K562 (cell line): Measurements from ENCODE around the gene PRSS38. TPM values are rescaled to one million over a fixed set of nuclear protein-coding genes. Genes with fewer than 3 reads are reported as not detected.

ENCODE experiments used
- ARID2 ChIP-seq: fragments of 450-650 bp; IDR thresholded peaks from 2 replicates; pipeline ENCODE4 v1.6.1; 2017; ENCODE audit warnings: antibody characterized with exemption, mild to moderate bottlenecking
- ARNT ChIP-seq, 2 experiments: fragments of 450-650 bp; IDR thresholded peaks; 2 replicates each; pipeline ENCODE4 v1.6.1; 2016; ENCODE audit warnings: mild to moderate bottlenecking in 1 of 2
- BRD9 ChIP-seq: fragments of 450-650 bp; IDR thresholded peaks from 2 replicates; pipeline ENCODE4 v1.6.1; 2018; ENCODE audit warnings: low read depth; ENCODE audit not compliant: partially characterized antibody
- CUX1 ChIP-seq: fragments of 200-800 bp; sonication (Bioruptor generic); IDR thresholded peaks from 2 replicates; pipeline ENCODE4 v1.6.1; 2016; ENCODE audit warnings: missing genetic modification characterization, missing compliant biosample characterization
- HCFC1 ChIP-seq: IDR thresholded peaks from 2 replicates; pipeline ENCODE4 v1.6.1; 2012; ENCODE audit warnings: low read depth, low read length, improper control_type of control experiment
- MED1 ChIP-seq: sonication (generic); formaldehyde crosslinking; IDR thresholded peaks from 2 replicates; pipeline ENCODE4 v1.8.1; 2023; ENCODE audit warnings: missing genetic modification reagents, borderline replicate concordance
- MNT ChIP-seq, 2 experiments: fragments of 450-650 bp; conservative IDR thresholded peaks; 2 replicates each; pipeline ENCODE4 v1.6.1; 2017; ENCODE audit warnings: mild to moderate bottlenecking in 2 of 2, moderate library complexity in 2 of 2
- MTA2 ChIP-seq: fragments of 450-650 bp; IDR thresholded peaks from 2 replicates; pipeline ENCODE4 v1.6.1; 2016; ENCODE audit warnings: low read depth
- RFX7 ChIP-seq: fragments of 250-450 bp; sonication (Bioruptor Pico); IDR thresholded peaks from 2 replicates; pipeline ENCODE4 v1.5.1; 2021; ENCODE audit warnings: mild to moderate bottlenecking
- TGIF2 ChIP-seq: sonication (generic); formaldehyde crosslinking; IDR thresholded peaks from 2 replicates; pipeline ENCODE4 v1.8.1; 2022; ENCODE audit warnings: mild to moderate bottlenecking, missing genetic modification reagents, moderate library complexity
- UBTF ChIP-seq, 2 experiments: IDR thresholded peaks; 2 replicates each; pipeline ENCODE4 v1.6.1; 2012; ENCODE audit warnings: improper control_type of control experiment in 2 of 2, low read depth in 2 of 2, low read length in 2 of 2, borderline replicate concordance in 1 of 2
- ZBTB26 ChIP-seq: fragments of 450-650 bp; formaldehyde crosslinking; IDR thresholded peaks from 2 replicates; pipeline ENCODE4 v1.4.0; 2022; ENCODE audit warnings: missing genetic modification characterization
- ZNF146 ChIP-seq: IDR thresholded peaks from one replicate; pipeline ENCODE4 v1.6.1; 2018; ENCODE audit warnings: missing compliant biosample characterization; ENCODE audit not compliant: unreplicated experiment
- ZNF311 ChIP-seq: fragments of 250-450 bp; sonication (Bioruptor Pico); IDR thresholded peaks from 2 replicates; pipeline ENCODE4 v1.4.0; 2020; ENCODE audit warnings: mild to moderate bottlenecking, moderate library complexity
- ZNF561 ChIP-seq: fragments of 450-650 bp; formaldehyde crosslinking; conservative IDR thresholded peaks from 2 replicates; pipeline ENCODE4 v1.4.0; 2020; ENCODE audit warnings: mild to moderate bottlenecking, moderate library complexity
- ZNF77 ChIP-seq: fragments of 250-450 bp; sonication (Bioruptor Pico); IDR thresholded peaks from 2 replicates; pipeline ENCODE4 v1.5.0; 2020
- polyA plus RNA-seq, 8 experiments: library from polyadenylated mRNA; depleted of rRNA in 4 of 8; stranded (reverse) in 5 of 8; unstranded in 3 of 8; fragments of >200 nt; fragmentation: Nextera tagmentation in 2 of 8; fragmentation: Illumina TruSeq in 1 of 8; extraction: Ambion mirVana in 2 of 8; extraction: Trizol in 1 of 8; gene quantifications; 2 replicates each; pipeline versions ENCODE4 v1.2.1 to v1.2.3, GENCODE V29; 2011 to 2014; ENCODE audit warnings: inconsistent platforms in 1 of 8, missing spikeins in 1 of 8
- total RNA-seq, 7 experiments: library from RNA; depleted of rRNA in 6 of 7; stranded (reverse); fragments of >200 nt in 6 of 7; fragmentation: Illumina TruSeq in 2 of 7; extraction: Trizol in 2 of 7; gene quantifications; 2 replicates each; pipeline versions ENCODE4 v1.2.1 to v1.2.3, GENCODE V29; 2011 to 2021; ENCODE audit warnings: low replicate concordance in 1 of 7

PRSS38 gene
- total and polyA plus RNA-seq, 9 of the 15 experiments (the other 6 are each of a cell fraction or from before 2014, with no cell fraction given), result 0.09 to 0.14 TPM; not detected in 7

- TF ChIP-seq UBTF (IDR thresholded peaks at IDR 0.05; ENCODE audit: borderline replicate concordance in 1 of 2, low read depth in 2 of 2, low read length in 2 of 2) (peak in 1 of 2 experiments; percentile 45; a peak in 1 of 4 replicates), MTA2 (no peak), ZNF146 (CRISPR knock-in tag) (no peak), TGIF2 (CRISPR knock-in tag) (no peak), BRD9 (no peak), HCFC1 (no peak), ZNF311 (no peak), RFX7 (CRISPR knock-in tag) (no peak), ARNT (IDR thresholded peaks at IDR 0.05) (no peak), ARID2 (no peak), CUX1 (no peak), MNT (conservative IDR thresholded peaks at IDR 0.05) (0 out of 4 replicates have a peak, but pooled peaks of 1 of the 2 experiments have one; percentile 26), ZBTB26 (CRISPR knock-in tag) (no peak), MED1 (CRISPR knock-in tag) (no peak), ZNF561 (CRISPR knock-in tag) (no peak), ZNF77 (CRISPR knock-in tag) (no peak)
Observed at GRCh38 chr1:227787513-227788270, 27.8 kb upstream of the PRSS38 start (continued).
